Spleen (tissue), 7 donors: ENCODE data around the gene ARHGAP30.

Experiments
- CTCF ChIP-seq, 11 experiments: fragments of 200-600 bp in 7 of 11; fragments of 450-650 bp in 4 of 11; sonication (generic) in 4 of 11; IDR thresholded peaks in 8 of 11; conservative IDR thresholded peaks in 3 of 11; 1 replicate in 7 of 11; 2 replicates in 4 of 11; pipeline versions ENCODE4 v1.4.0 to v1.8.0; 2016 to 2021; ENCODE audit warnings: antibody characterized with exemption in 11 of 11, inconsistent platforms in 4 of 11, mild to moderate bottlenecking in 1 of 11
- POLR2A ChIP-seq, 3 donors: fragments of 450-650 bp; IDR thresholded peaks; one replicate each; pipeline ENCODE4 v1.5.1; 2017; ENCODE audit warnings: antibody characterized with exemption in 3 of 3, mild to moderate bottlenecking in 1 of 3
- donor health status: DM: no; HTN: no; CAD: no; lungs with moderate emphysema.
- donor health status: DM: no; HTN: no; CAD: no.
- donor health status: DM: no; HTN: no; CAD: no.

- TF ChIP-seq CTCF (IDR thresholded peaks at IDR 0.05 in 8 of 11, conservative IDR thresholded peaks at IDR 0.05 in 3 of 11), result no peak
- TF ChIP-seq POLR2A (IDR thresholded peaks at IDR 0.05), result no peak
Measured at GRCh38 chr1:161039546-161039945, 30.1 kb downstream of the ARHGAP30 start.
